ENCODE measurements around the gene CNIH3.

CNIH3 gene

GRCh38 chr1:224782281-224783000 is 166.3 kb downstream of the CNIH3 start:
- no peak for DNase-seq

- DNase-seq: peak; percentile 15
These were observed 167.0 kb downstream of the CNIH3 start for GRCh38 chr1:224783006-224783651.

- no peak for DNase-seq
These were observed 168.3 kb downstream of the CNIH3 start for GRCh38 chr1:224784265-224785039.

GRCh38 chr1:224785040-224785328 is 168.9 kb downstream of the CNIH3 start:
- no peak for DNase-seq

GRCh38 chr1:224785622-224786021 is 169.5 kb downstream of the CNIH3 start:
- no peak for DNase-seq

- no peak for DNase-seq
These were observed 170.6 kb downstream of the CNIH3 start for GRCh38 chr1:224786533-224787250.

- no peak for DNase-seq
These were observed 173.2 kb downstream of the CNIH3 start for GRCh38 chr1:224789311-224789710.
